Keratinocyte (primary cell): ENCODE measurements around the gene ZNF236.
"Not testable (repeated sequence)": the region's sequence is repeated elsewhere in the genome, so short reads cannot be mapped to it uniquely, and the experiment has no call there.

Experiments
- EZH2 ChIP-seq: IDR thresholded peaks from one replicate; pipeline ENCODE4 v1.6.1; 2012; ENCODE audit warnings: inconsistent platforms, mild to moderate bottlenecking, low read length, moderate library complexity
- TF ChIP-seq, protein P1 (sequence below), 3 experiments: IDR thresholded peaks in 1 of 3; conservative IDR thresholded peaks in 1 of 3; optimal IDR thresholded peaks in 1 of 3; 2 replicates in 2 of 3; 3 replicates in 1 of 3; pipeline versions ENCODE3 to v1.5.1; 2011; ENCODE audit warnings: low read length in 3 of 3, mild to moderate bottlenecking in 3 of 3, moderate library complexity in 2 of 3, control low read depth in 1 of 3, inconsistent platforms in 1 of 3; ENCODE audit not compliant: insufficient read depth in 2 of 3; ENCODE audit errors: extremely low read depth in 1 of 3

DNA sequence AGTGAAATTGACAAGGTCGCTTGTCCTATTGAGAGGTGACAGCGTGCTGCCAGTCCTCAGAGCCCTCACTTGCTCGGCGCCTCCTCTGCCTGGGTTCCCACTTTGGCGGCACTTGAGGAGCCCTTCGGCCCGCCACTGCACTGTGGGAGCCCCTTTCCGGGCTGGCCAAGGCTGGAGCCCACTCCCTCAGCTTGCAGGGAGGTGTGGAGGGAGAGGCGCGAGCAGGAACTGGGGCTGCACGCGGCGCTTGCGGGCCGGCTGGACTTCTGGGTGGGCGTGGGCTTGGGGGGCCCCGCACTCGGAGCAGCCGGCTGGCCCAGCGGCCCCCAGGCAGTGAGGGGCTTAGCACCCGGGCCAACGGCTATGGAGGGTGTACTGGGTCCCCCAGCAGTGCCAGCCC, 45.3 kb upstream of the ZNF236 start:
- TF ChIP-seq, protein P1, sequence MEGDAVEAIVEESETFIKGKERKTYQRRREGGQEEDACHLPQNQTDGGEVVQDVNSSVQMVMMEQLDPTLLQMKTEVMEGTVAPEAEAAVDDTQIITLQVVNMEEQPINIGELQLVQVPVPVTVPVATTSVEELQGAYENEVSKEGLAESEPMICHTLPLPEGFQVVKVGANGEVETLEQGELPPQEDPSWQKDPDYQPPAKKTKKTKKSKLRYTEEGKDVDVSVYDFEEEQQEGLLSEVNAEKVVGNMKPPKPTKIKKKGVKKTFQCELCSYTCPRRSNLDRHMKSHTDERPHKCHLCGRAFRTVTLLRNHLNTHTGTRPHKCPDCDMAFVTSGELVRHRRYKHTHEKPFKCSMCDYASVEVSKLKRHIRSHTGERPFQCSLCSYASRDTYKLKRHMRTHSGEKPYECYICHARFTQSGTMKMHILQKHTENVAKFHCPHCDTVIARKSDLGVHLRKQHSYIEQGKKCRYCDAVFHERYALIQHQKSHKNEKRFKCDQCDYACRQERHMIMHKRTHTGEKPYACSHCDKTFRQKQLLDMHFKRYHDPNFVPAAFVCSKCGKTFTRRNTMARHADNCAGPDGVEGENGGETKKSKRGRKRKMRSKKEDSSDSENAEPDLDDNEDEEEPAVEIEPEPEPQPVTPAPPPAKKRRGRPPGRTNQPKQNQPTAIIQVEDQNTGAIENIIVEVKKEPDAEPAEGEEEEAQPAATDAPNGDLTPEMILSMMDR (optimal IDR thresholded peaks at IDR 0.05 in 1 of 3, IDR thresholded peaks at IDR 0.05 in 1 of 3, conservative IDR thresholded peaks at IDR 0.05 in 1 of 3; ENCODE audit: extremely low read depth in 1 of 3, insufficient read depth in 2 of 3, low read length in 3 of 3): not testable (repeated sequence)
- TF ChIP-seq EZH2: not testable (repeated sequence)
